Activated CD4-positive, alpha-beta T cell treated with anti-CD3 and anti-CD28 coated beads, Interleukin-2, amount 10 ng/mL, durations not matched to agents 7 days and 5 days (primary cell): Measurements from ENCODE around the gene KRTAP3-2. TPM values are rescaled to one million over a fixed set of nuclear protein-coding genes. Genes with fewer than 3 reads are reported as not detected.

Experiments used
- CTCF ChIA-PET: fragments of 350-600 bp; sonication (Branson Sonifier 250); formaldehyde crosslinking; loops from one replicate; lab custom pipeline; 2021; ENCODE audit warnings: antibody characterized with exemption; lab: Charles Lee
- POLR2A ChIA-PET: fragments of 350-600 bp; sonication (Branson Sonifier 250); formaldehyde crosslinking; loops from one replicate; lab custom pipeline; 2021; ENCODE audit warnings: antibody characterized with exemption; lab: Charles Lee
- DNase-seq: peaks from one replicate; pipeline ENCODE4 v3.0.0-alpha.2; 2020
- H3K27ac Mint-ChIP-seq: one replicate; pipeline ENCODE4 v1.8.0; 2021; ENCODE audit warnings: mild to moderate bottlenecking, moderate library complexity, mixed read lengths
- H3K27me3 Mint-ChIP-seq: one replicate; pipeline ENCODE4 v1.8.0; 2021; ENCODE audit warnings: mixed read lengths
- H3K36me3 Mint-ChIP-seq: one replicate; pipeline ENCODE4 v1.8.0; 2021; ENCODE audit warnings: low read depth, mixed read lengths
- H3K4me1 Mint-ChIP-seq: one replicate; pipeline ENCODE4 v1.8.0; 2021; ENCODE audit warnings: mixed read lengths
- H3K4me3 Mint-ChIP-seq: one replicate; pipeline ENCODE4 v1.8.0; 2021; ENCODE audit warnings: mild to moderate bottlenecking, moderate library complexity, mixed read lengths
- H3K9me3 Mint-ChIP-seq: one replicate; pipeline ENCODE4 v1.8.0; 2021; ENCODE audit warnings: mixed read lengths
- total RNA-seq, 2 experiments: library from RNA; stranded (reverse); gene quantifications; one replicate each; pipeline ENCODE4 v1.2.3, GENCODE V29; 2021

KRTAP3-2 gene
- total RNA-seq, 2 experiments from 2014 or later: not detected

GRCh38 chr17:40980596-40980995 is 19.1 kb downstream of the KRTAP3-2 start:
- H3K36me3 Mint-ChIP-seq: no peaks in the 10 kb centered on the region
- H3K27me3 Mint-ChIP-seq: peaks cover 14% of the 10 kb centered on the region
- H3K9me3 Mint-ChIP-seq: no peaks in the 10 kb centered on the region
- H3K4me3 Mint-ChIP-seq: no peak overlapping the region
- POLR2A ChIA-PET: no interaction called here
- CTCF ChIA-PET: interaction anchor here (0.7 to 1.2 kb wide), 2 partner anchors 8 to 193 kb away, joined by 3 read pairs; no protein-coding TSS in a partner anchor
- DNase-seq: no peak
- H3K27ac Mint-ChIP-seq: no peak overlapping the region
- no peaks in the 10 kb centered on the region for H3K4me1 Mint-ChIP-seq

GRCh38 chr17:40980117-40980516 is 19.6 kb downstream of the KRTAP3-2 start:
- H3K36me3 Mint-ChIP-seq: no peaks in the 10 kb centered on the region
- DNase-seq: no peak

GRCh38 chr17:40978575-40979151 is 21.0 kb downstream of the KRTAP3-2 start:
- Mint-ChIP-seq H3K36me3 (no peaks in the 10 kb centered on the region), H3K4me1 (no peaks in the 10 kb centered on the region), H3K4me3 (no peak overlapping the region), H3K27ac (no peak overlapping the region), H3K27me3 (peaks cover 7% of the 10 kb centered on the region), H3K9me3 (no peaks in the 10 kb centered on the region)
- ChIA-PET CTCF (interaction anchor here (1.3 kb wide), 1 partner anchor 17 kb away, joined by 3 read pairs; no protein-coding TSS in a partner anchor), POLR2A (no interaction called here)
- no peak for DNase-seq

More at GRCh38 chr17:40980117-40980516, 19.6 kb downstream of the KRTAP3-2 start:
- Mint-ChIP-seq H3K9me3 (no peaks in the 10 kb centered on the region), H3K4me1 (no peaks in the 10 kb centered on the region), H3K4me3 (no peak overlapping the region), H3K27ac (no peak overlapping the region), H3K27me3 (peaks cover 14% of the 10 kb centered on the region)
- POLR2A ChIA-PET: no interaction called here
- CTCF ChIA-PET: interaction anchor here (1.2 kb wide), 1 partner anchor 8 kb away, joined by 3 read pairs; no protein-coding TSS in a partner anchor

- Mint-ChIP-seq H3K9me3 (no peaks in the 10 kb centered on the region), H3K4me1 (no peaks in the 10 kb centered on the region), H3K27ac (no peak overlapping the region), H3K36me3 (no peaks in the 10 kb centered on the region), H3K4me3 (no peak overlapping the region), H3K27me3 (peaks cover 12% of the 10 kb centered on the region)
- DNase-seq: no peak
- POLR2A ChIA-PET: no interaction called here
- CTCF ChIA-PET: no interaction called here
Measured at GRCh38 chr17:40975516-40975915, 24.2 kb downstream of the KRTAP3-2 start.

- ChIA-PET CTCF (interaction anchor here (0.6 kb wide), 1 partner anchor 1526 kb away, joined by 3 read pairs; no protein-coding TSS in a partner anchor), POLR2A (no interaction called here)
- Mint-ChIP-seq H3K27ac (no peak overlapping the region), H3K4me1 (no peaks in the 10 kb centered on the region), H3K4me3 (no peak overlapping the region), H3K27me3 (peaks cover 13% of the 10 kb centered on the region), H3K9me3 (no peaks in the 10 kb centered on the region), H3K36me3 (no peaks in the 10 kb centered on the region)
- no peak for DNase-seq
Measured at GRCh38 chr17:40974366-40974765, 25.3 kb downstream of the KRTAP3-2 start.

GRCh38 chr17:40967582-40967981 is 32.1 kb downstream of the KRTAP3-2 start:
- no peak overlapping the region for H3K4me3 Mint-ChIP-seq
- no peaks in the 10 kb centered on the region for H3K9me3 Mint-ChIP-seq
- H3K27me3 Mint-ChIP-seq: peaks cover 25% of the 10 kb centered on the region
- no peaks in the 10 kb centered on the region for H3K4me1 Mint-ChIP-seq
- CTCF ChIA-PET: no interaction called here
- no peaks in the 10 kb centered on the region for H3K36me3 Mint-ChIP-seq
- no peak for DNase-seq
- POLR2A ChIA-PET: no interaction called here
- no peak overlapping the region for H3K27ac Mint-ChIP-seq

GRCh38 chr17:40966848-40967247 is 32.9 kb downstream of the KRTAP3-2 start, which contains the start of gene KRT39:
Gene KRT39 (minus strand): TSS chr17:40966948. CDS start chr17:40966856, 92 bp downstream.
- Mint-ChIP-seq H3K36me3 (no peaks in the 10 kb centered on the region), H3K9me3 (no peaks in the 10 kb centered on the region), H3K27me3 (peaks cover 19% of the 10 kb centered on the region), H3K4me1 (no peaks in the 10 kb centered on the region), H3K27ac (no peak within 1 kb of the TSS), H3K4me3 (no peak within 1 kb of the TSS)
- no peak for DNase-seq
- CTCF ChIA-PET: no interaction called here
- POLR2A ChIA-PET: no interaction called here

GRCh38 chr17:40963838-40964237 is 35.9 kb downstream of the KRTAP3-2 start:
- Mint-ChIP-seq H3K27ac (no peak overlapping the region), H3K4me1 (peaks cover 6% of the 10 kb centered on the region), H3K36me3 (no peaks in the 10 kb centered on the region), H3K27me3 (peaks cover 16% of the 10 kb centered on the region), H3K9me3 (no peaks in the 10 kb centered on the region), H3K4me3 (no peak overlapping the region)
- CTCF ChIA-PET: interaction anchor here (0.5 to 0.6 kb wide), 2 partner anchors 28 to 39 kb away, joined by 3 to 4 read pairs; no protein-coding TSS in a partner anchor
- POLR2A ChIA-PET: no interaction called here
- peak; percentile 13 for DNase-seq

GRCh38 chr17:40962059-40962561 is 37.6 kb downstream of the KRTAP3-2 start:
- peaks cover 6% of the 10 kb centered on the region for H3K4me1 Mint-ChIP-seq
- no peak overlapping the region for H3K27ac Mint-ChIP-seq
- ChIA-PET POLR2A (interaction anchor here (0.6 kb wide), 1 partner anchor 22 kb away, joined by 7 read pairs; the partner anchor contains the start of gene KRT40), CTCF (interaction anchor here (1.0 to 1.3 kb wide), 2 partner anchors 16 to 51 kb away, joined by 3 read pairs; no protein-coding TSS in a partner anchor)
- no peaks in the 10 kb centered on the region for H3K36me3 Mint-ChIP-seq
- H3K4me3 Mint-ChIP-seq: no peak overlapping the region
- peaks cover 10% of the 10 kb centered on the region for H3K27me3 Mint-ChIP-seq
- DNase-seq: no peak
- H3K9me3 Mint-ChIP-seq: no peaks in the 10 kb centered on the region

- Mint-ChIP-seq H3K27me3 (peaks cover 9% of the 10 kb centered on the region), H3K9me3 (no peaks in the 10 kb centered on the region), H3K36me3 (no peaks in the 10 kb centered on the region), H3K4me3 (no peak overlapping the region), H3K4me1 (peaks cover 6% of the 10 kb centered on the region), H3K27ac (no peak overlapping the region)
- ChIA-PET CTCF (interaction anchor here (1.0 to 1.3 kb wide), 2 partner anchors 17 to 52 kb away, joined by 3 read pairs; no protein-coding TSS in a partner anchor), POLR2A (no interaction called here)
- DNase-seq: no peak
Measured at GRCh38 chr17:40961591-40961990, 38.1 kb downstream of the KRTAP3-2 start.

GRCh38 chr17:40960144-40960543 is 39.6 kb downstream of the KRTAP3-2 start:
- Mint-ChIP-seq H3K4me3 (no peak overlapping the region), H3K9me3 (no peaks in the 10 kb centered on the region), H3K36me3 (no peaks in the 10 kb centered on the region), H3K27ac (no peak overlapping the region), H3K27me3 (peaks cover 5% of the 10 kb centered on the region), H3K4me1 (peaks cover 6% of the 10 kb centered on the region)
- no peak for DNase-seq
- ChIA-PET CTCF (no interaction called here), POLR2A (no interaction called here)

- ChIA-PET CTCF (no interaction called here), POLR2A (no interaction called here)
- Mint-ChIP-seq H3K27me3 (peaks cover 11% of the 10 kb centered on the region), H3K27ac (no peak overlapping the region), H3K36me3 (no peaks in the 10 kb centered on the region), H3K4me3 (no peak overlapping the region), H3K4me1 (peaks cover 6% of the 10 kb centered on the region), H3K9me3 (no peaks in the 10 kb centered on the region)
- no peak for DNase-seq
Measured at GRCh38 chr17:40958086-40958953, 41.4 kb downstream of the KRTAP3-2 start.
